Endodermal cell (in vitro differentiated cells): ENCODE results near the gene TMEM245. TPM values are rescaled to one million over a fixed set of nuclear protein-coding genes. Genes with fewer than 3 reads are reported as not detected.

Experiments
- DNase-seq: peaks from one replicate; pipeline ENCODE4 v3.0.0-alpha.2; 2017
- H3K27ac ChIP-seq: 2 replicates; pipeline ENCODE4 v1.5.1; 2013; ENCODE audit warnings: mild to moderate bottlenecking, low read depth, low read length, moderate library complexity
- H3K27me3 ChIP-seq: 2 replicates; pipeline ENCODE4 v1.6.1; 2013; ENCODE audit warnings: mild to moderate bottlenecking, low read length, moderate library complexity; ENCODE audit not compliant: insufficient read depth, control insufficient read depth, poor library complexity, severe bottlenecking
- H3K36me3 ChIP-seq: 2 replicates; pipeline ENCODE4 v1.7.0; 2013; ENCODE audit warnings: mild to moderate bottlenecking, low read length, moderate library complexity; ENCODE audit not compliant: control insufficient read depth, insufficient read depth
- H3K4me1 ChIP-seq: one replicate; pipeline ENCODE4 v1.7.0; 2013; ENCODE audit warnings: low read length; ENCODE audit not compliant: control insufficient read depth, insufficient read depth
- H3K4me3 ChIP-seq: 2 replicates; pipeline ENCODE4 v1.5.1; 2013; ENCODE audit warnings: mild to moderate bottlenecking, low read length, moderate library complexity
- H3K9ac ChIP-seq: 2 replicates; pipeline ENCODE4 v1.6.1; 2013; ENCODE audit warnings: mild to moderate bottlenecking, low read length, moderate library complexity; ENCODE audit not compliant: poor library complexity, severe bottlenecking; ENCODE audit errors: extremely low read depth
- H3K9me3 ChIP-seq: 2 replicates; pipeline ENCODE4 v1.6.1; 2013; ENCODE audit warnings: mild to moderate bottlenecking, low read length, moderate library complexity; ENCODE audit not compliant: control insufficient read depth
- H3K27ac Mint-ChIP-seq: 2 replicates; pipeline ENCODE4 v1.8.0; 2020; ENCODE audit warnings: mixed read lengths
- H3K27me3 Mint-ChIP-seq: 2 replicates; pipeline ENCODE4 v1.8.0; 2021; ENCODE audit warnings: mild to moderate bottlenecking, mixed read lengths; ENCODE audit not compliant: insufficient read depth
- H3K36me3 Mint-ChIP-seq: 2 replicates; pipeline ENCODE4 v1.8.0; 2020; ENCODE audit warnings: low read depth, mixed read lengths
- H3K4me1 Mint-ChIP-seq: 2 replicates; pipeline ENCODE4 v1.8.0; 2020; ENCODE audit warnings: mixed read lengths
- H3K4me3 Mint-ChIP-seq: 2 replicates; pipeline ENCODE4 v1.8.0; 2020; ENCODE audit warnings: mild to moderate bottlenecking, moderate library complexity, mixed read lengths
- H3K9me3 Mint-ChIP-seq: 2 replicates; pipeline ENCODE4 v1.8.0; 2020; ENCODE audit warnings: mild to moderate bottlenecking, mixed read lengths
- CTCF ChIP-seq: fragments of 200-600 bp; sonication (generic); conservative IDR thresholded peaks from 2 replicates; pipeline ENCODE4 v1.5.0; 2021; ENCODE audit warnings: antibody characterized with exemption, mild to moderate bottlenecking
- WGBS, 2 experiments: methylation state at CpG; one replicate each; pipeline versions ENCODE4 v1.1.5 to v1.1.7; 2013; ENCODE audit warnings: missing lambda C conversion rate in 2 of 2, mixed read lengths in 1 of 2; ENCODE audit not compliant: insufficient coverage in 1 of 2, insufficient read length in 1 of 2; 5-methylcytosine and 5-hydroxymethylcytosine counted together
- total RNA-seq, 2 donors: library from RNA; stranded (reverse); fragmentation: NEBNext Ultra II Directional in 1 of 2; extraction: Animal tissue kit (Norgen Biotek cat#: 25700) in 1 of 2; gene quantifications; 2 replicates in 1 of 2; 3 replicates in 1 of 2; pipeline ENCODE4 v1.2.1, GENCODE V29; 2021

Gene TMEM245
- total RNA-seq, 2 donors from 2014 or later = 42.8 to 55.0 TPM

- no peak for TF ChIP-seq CTCF
- H3K9me3 Mint-ChIP-seq = no peaks in the 10 kb centered on the region
- WGBS, 2 experiments = 94 to 100% methylated on average over 1 to 2 of the region's 2 CpGs
- H3K4me1 Mint-ChIP-seq = peaks cover 3% of the 10 kb centered on the region
- no peak overlapping the region for H3K27ac Mint-ChIP-seq
- DNase-seq = no peak
- H3K36me3 Mint-ChIP-seq = peaks cover 56% of the 10 kb centered on the region
- Histone ChIP-seq H3K36me3 (peaks cover 61% of the 10 kb centered on the region), H3K27me3 (no peaks in the 10 kb centered on the region), H3K4me1 (no peaks in the 10 kb centered on the region), H3K9me3 (no peaks in the 10 kb centered on the region), H3K9ac (no peak overlapping the region), H3K4me3 (no peak overlapping the region), H3K27ac (no peak overlapping the region)
- H3K27me3 Mint-ChIP-seq = no peaks in the 10 kb centered on the region
- H3K4me3 Mint-ChIP-seq = no peak overlapping the region
Observed at GRCh38 chr9:108980893-108981292, 138.9 kb downstream of the TMEM245 start.

- WGBS, 2 experiments = 84 to 100% methylated on average over 1 of the region's 1 CpG
- no peak for TF ChIP-seq CTCF
- no peaks in the 10 kb centered on the region for H3K9me3 Mint-ChIP-seq
- H3K4me3 Mint-ChIP-seq = no peak overlapping the region
- Histone ChIP-seq H3K27ac (no peak overlapping the region), H3K4me3 (no peak overlapping the region), H3K4me1 (no peaks in the 10 kb centered on the region), H3K9me3 (no peaks in the 10 kb centered on the region), H3K9ac (no peak overlapping the region), H3K36me3 (peaks cover 60% of the 10 kb centered on the region), H3K27me3 (no peaks in the 10 kb centered on the region)
- H3K27ac Mint-ChIP-seq = no peak overlapping the region
- H3K36me3 Mint-ChIP-seq = peaks cover 60% of the 10 kb centered on the region
- peaks cover 3% of the 10 kb centered on the region for H3K4me1 Mint-ChIP-seq
- no peaks in the 10 kb centered on the region for H3K27me3 Mint-ChIP-seq
- DNase-seq = no peak
Observed at GRCh38 chr9:108978205-108978604, 141.5 kb downstream of the TMEM245 start.

DNA sequence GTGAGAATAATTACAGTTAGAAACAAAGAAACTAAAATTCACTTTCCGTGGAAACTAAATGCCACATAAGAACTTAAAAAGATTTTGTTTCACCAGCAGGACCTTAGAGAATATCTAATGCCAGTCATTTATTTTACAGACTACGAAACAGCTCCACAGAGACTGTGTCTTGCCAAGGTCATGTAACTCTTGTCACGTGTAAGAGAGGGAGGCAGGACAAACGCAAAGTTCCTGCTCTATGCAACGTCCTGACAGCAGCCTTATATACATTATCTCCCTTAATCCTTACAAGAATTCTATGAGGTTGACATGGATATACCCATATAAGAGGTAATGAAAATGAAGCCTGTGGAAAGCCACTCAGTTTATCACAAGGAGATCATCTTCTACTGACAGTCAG lies 145.9 kb downstream of the TMEM245 start:
- no peak for TF ChIP-seq CTCF
- WGBS, 2 experiments = 92 to 95% methylated on average over 2 to 4 of the region's 5 CpGs
- peaks cover 64% of the 10 kb centered on the region for H3K36me3 ChIP-seq
- no peak overlapping the region for H3K4me3 ChIP-seq
- H3K27ac ChIP-seq = no peak overlapping the region
- H3K4me1 ChIP-seq = no peaks in the 10 kb centered on the region
- DNase-seq = no peak
- H3K36me3 Mint-ChIP-seq = peaks cover 64% of the 10 kb centered on the region
- no peaks in the 10 kb centered on the region for H3K27me3 Mint-ChIP-seq
- H3K9me3 Mint-ChIP-seq = no peaks in the 10 kb centered on the region
- H3K27ac Mint-ChIP-seq = no peak overlapping the region
- no peaks in the 10 kb centered on the region for H3K27me3 ChIP-seq
- H3K4me3 Mint-ChIP-seq = no peak overlapping the region
- no peaks in the 10 kb centered on the region for H3K9me3 ChIP-seq
- H3K9ac ChIP-seq = no peak overlapping the region
- H3K4me1 Mint-ChIP-seq = no peaks in the 10 kb centered on the region
